H1 (cell line): ENCODE results near the gene TARS3. TPM values are rescaled to one million over a fixed set of nuclear protein-coding genes. Genes with fewer than 3 reads are reported as not detected.

Experiments used
- CTCF ChIA-PET: fragments of 300-600 bp; sonication (Branson Sonifier 250); formaldehyde crosslinking; loops from one replicate; lab custom pipeline; 2021; ENCODE audit not compliant: partially characterized antibody; lab: Charles Lee
- POLR2A ChIA-PET: fragments of 300-600 bp; sonication (Branson Sonifier 250); formaldehyde crosslinking; loops from one replicate; lab custom pipeline; 2021; ENCODE audit warnings: inconsistent platforms; ENCODE audit not compliant: partially characterized antibody; lab: Charles Lee
- DNase-seq, 2 experiments: peaks; one replicate each; pipeline versions ENCODE4 v3.0.0 to v3.0.0-alpha.2; 2010 to 2022; ENCODE audit warnings: low spot score in 2 of 2, low read depth in 1 of 2, mixed read lengths in 1 of 2
- FAIRE-seq: peaks from 2 replicates; lab custom pipeline; 2011; peaks lifted over from hg19 to GRCh38; lab: Jason Lieb, UNC
- H2AFZ ChIP-seq: 2 replicates; pipeline ENCODE4 v1.8.1; 2012; ENCODE audit warnings: low read length, inconsistent platforms
- H2AK5ac ChIP-seq: 2 replicates; pipeline ENCODE4 v1.6.1; 2013; ENCODE audit warnings: low read depth, low read length
- H2BK120ac ChIP-seq: replicated peaks from 2 replicates; pipeline ENCODE3; 2013; ENCODE audit warnings: low read depth, low read length, inconsistent platforms
- H2BK12ac ChIP-seq: 2 replicates; pipeline ENCODE4 v1.6.1; 2013; ENCODE audit warnings: low read depth, low read length
- H2BK15ac ChIP-seq: 2 replicates; pipeline ENCODE4 v1.6.1; 2013; ENCODE audit warnings: low read length
- H2BK20ac ChIP-seq: 2 replicates; pipeline ENCODE4 v1.6.1; 2013; ENCODE audit warnings: low read length
- H2BK5ac ChIP-seq: 2 replicates; pipeline ENCODE4 v1.6.1; 2013; ENCODE audit warnings: low read depth, low read length
- H3K14ac ChIP-seq: 2 replicates; pipeline ENCODE4 v1.6.1; 2013; ENCODE audit warnings: inconsistent platforms; ENCODE audit not compliant: insufficient read length
- H3K18ac ChIP-seq: 2 replicates; pipeline ENCODE4 v1.6.1; 2013; ENCODE audit warnings: low read length; ENCODE audit errors: extremely low read depth
- H3K23ac ChIP-seq: 2 replicates; pipeline ENCODE4 v1.6.1; 2013; ENCODE audit warnings: inconsistent platforms; ENCODE audit not compliant: insufficient read length
- H3K23me2 ChIP-seq: 2 replicates; pipeline ENCODE4 v1.6.1; 2013; ENCODE audit warnings: low read depth, low read length
- H3K27ac ChIP-seq: 2 replicates; pipeline ENCODE4 v1.6.1; 2011; ENCODE audit warnings: low read depth, low read length, inconsistent platforms
- H3K27me3 ChIP-seq, 4 experiments: replicated peaks in 1 of 4; 1 replicate in 1 of 4; 2 replicates in 3 of 4; pipeline versions ENCODE4 v1.6.1 to v1.8.1; 2011 to 2013; ENCODE audit warnings: low read length in 3 of 4, mild to moderate bottlenecking in 3 of 4, inconsistent platforms in 2 of 4, mixed read lengths in 2 of 4, moderate library complexity in 1 of 4; ENCODE audit not compliant: control insufficient read depth in 3 of 4, insufficient read depth in 3 of 4; ENCODE audit errors: extremely low read depth in 1 of 4
- H3K36me3 ChIP-seq, 4 experiments: 2 replicates each; pipeline versions ENCODE4 v1.6.1 to v1.8.1; 2011 to 2013; ENCODE audit warnings: mild to moderate bottlenecking in 4 of 4, low read length in 3 of 4, moderate library complexity in 2 of 4, control low read depth in 1 of 4, inconsistent platforms in 1 of 4; ENCODE audit not compliant: insufficient read depth in 4 of 4, control insufficient read depth in 2 of 4
- H3K4ac ChIP-seq: replicated peaks from 2 replicates; pipeline ENCODE3; 2013; ENCODE audit warnings: low read length, low read depth, mixed read lengths, inconsistent platforms; ENCODE audit not compliant: insufficient read length
- H3K4me1 ChIP-seq, 4 experiments: replicated peaks in 1 of 4; 1 replicate in 1 of 4; 2 replicates in 3 of 4; pipeline versions ENCODE4 v1.6.1 to v1.8.1; 2011 to 2013; ENCODE audit warnings: low read length in 3 of 4, inconsistent platforms in 2 of 4, mixed read lengths in 1 of 4; ENCODE audit not compliant: insufficient read depth in 4 of 4, control insufficient read depth in 3 of 4
- H3K4me2 ChIP-seq, 2 experiments: 2 replicates each; pipeline versions ENCODE4 v1.6.1 to v1.8.1; 2011 to 2013; ENCODE audit warnings: low read depth in 2 of 2, low read length in 2 of 2, control low read depth in 1 of 2, inconsistent platforms in 1 of 2, mild to moderate bottlenecking in 1 of 2; ENCODE audit not compliant: insufficient read depth in 1 of 2
- H3K4me3 ChIP-seq, 4 experiments: fragments of 200-600, 300-600 bp in 1 of 4; sonication (generic), shearing (Covaris generic), sonication (Bioruptor Twin) in 1 of 4; 2 replicates each; pipeline versions ENCODE4 v1.5.1 to v1.8.1; 2011 to 2016; ENCODE audit warnings: low read length in 4 of 4, low read depth in 3 of 4, control low read depth in 2 of 4, inconsistent platforms in 2 of 4, mild to moderate bottlenecking in 2 of 4, mixed read lengths in 1 of 4, moderate library complexity in 1 of 4; ENCODE audit not compliant: insufficient read depth in 2 of 4; ENCODE audit errors: extremely low read depth in 1 of 4
- H3K56ac ChIP-seq: replicated peaks from 2 replicates; pipeline ENCODE3; 2013; ENCODE audit warnings: low read depth, mild to moderate bottlenecking, mixed read lengths, low read length, inconsistent platforms; ENCODE audit not compliant: insufficient read length
- H3K79me1 ChIP-seq: 2 replicates; pipeline ENCODE4 v1.6.1; 2013; ENCODE audit warnings: low read depth, low read length, control low read depth
- H3K79me2 ChIP-seq, 2 experiments: 2 replicates each; pipeline versions ENCODE4 v1.6.1 to v1.8.1; 2012 to 2013; ENCODE audit warnings: low read length in 2 of 2, mild to moderate bottlenecking in 2 of 2, inconsistent platforms in 1 of 2; ENCODE audit not compliant: insufficient read depth in 2 of 2, control insufficient read depth in 1 of 2
- H3K9ac ChIP-seq, 4 experiments: replicated peaks in 1 of 4; 1 replicate in 1 of 4; 2 replicates in 3 of 4; pipeline versions ENCODE4 v1.6.1 to v1.8.1; 2011 to 2013; ENCODE audit warnings: low read depth in 3 of 4, low read length in 3 of 4, control low read depth in 2 of 4, mild to moderate bottlenecking in 2 of 4, moderate library complexity in 2 of 4, inconsistent platforms in 1 of 4; ENCODE audit errors: extremely low read depth in 1 of 4
- H3K9me3 ChIP-seq, 2 experiments: 2 replicates each; pipeline versions ENCODE4 v1.6.1 to v1.8.1; 2012 to 2013; ENCODE audit warnings: mild to moderate bottlenecking in 2 of 2, moderate library complexity in 2 of 2, control low read depth in 1 of 2, inconsistent platforms in 1 of 2, low read depth in 1 of 2, low read length in 1 of 2, mixed read lengths in 1 of 2; ENCODE audit not compliant: insufficient read depth in 2 of 2
- H4K20me1 ChIP-seq, 2 experiments: replicated peaks in 1 of 2; 2 replicates each; pipeline versions ENCODE3 to v1.8.1; 2011 to 2013; ENCODE audit warnings: inconsistent platforms in 2 of 2, low read length in 2 of 2, mild to moderate bottlenecking in 1 of 2; ENCODE audit not compliant: insufficient read depth in 2 of 2, control insufficient read depth in 1 of 2
- H4K5ac ChIP-seq: 2 replicates; pipeline ENCODE4 v1.6.1; 2013; ENCODE audit warnings: low read length, low read depth, mixed read lengths, inconsistent platforms; ENCODE audit not compliant: insufficient read length
- H4K8ac ChIP-seq: 2 replicates; pipeline ENCODE4 v1.8.0; 2013; ENCODE audit warnings: mild to moderate bottlenecking, moderate library complexity, low read length, inconsistent platforms; ENCODE audit not compliant: insufficient read depth; ENCODE audit errors: extremely low read depth
- H4K91ac ChIP-seq: replicated peaks from 2 replicates; pipeline ENCODE3; 2013; ENCODE audit warnings: low read length, mixed read lengths, inconsistent platforms; ENCODE audit not compliant: insufficient read length
- SAP30 ChIP-seq: fragments of 300-600 bp; sonication (generic); IDR thresholded peaks from 2 replicates; pipeline ENCODE4 v1.7.1; 2012; ENCODE audit warnings: low read length, moderate library complexity, mild to moderate bottlenecking, inconsistent platforms; ENCODE audit not compliant: insufficient read depth, insufficient replicate concordance
- SIN3A ChIP-seq, 2 experiments: IDR thresholded peaks in 1 of 2; conservative IDR thresholded peaks in 1 of 2; 2 replicates each; pipeline ENCODE4 v1.6.1; 2011 to 2012; ENCODE audit warnings: low read length in 2 of 2, improper control_type of control experiment in 1 of 2, low read depth in 1 of 2, mild to moderate bottlenecking in 1 of 2
- SP4 ChIP-seq: IDR thresholded peaks from 2 replicates; pipeline ENCODE4 v1.6.1; 2012; ENCODE audit warnings: low read length, inconsistent platforms
- WGBS, 2 experiments: shearing (Covaris generic) in 1 of 2; methylation state at CpG; one replicate each; pipeline versions ENCODE4 v1.1.6 to v1.1.7; 2013 to 2015; ENCODE audit warnings: low lambda C conversion rate in 2 of 2, mixed read lengths in 2 of 2, inconsistent platforms in 1 of 2, low coverage in 1 of 2, missing lambda C conversion rate in 1 of 2; ENCODE audit not compliant: insufficient replicate concordance in 2 of 2, insufficient coverage in 1 of 2, insufficient read length in 1 of 2; ENCODE audit errors: extremely low coverage in 1 of 2, missing lambda C conversion rate in 1 of 2; 5-methylcytosine and 5-hydroxymethylcytosine counted together
- polyA plus RNA-seq, 7 experiments: library from polyadenylated mRNA; depleted of rRNA in 3 of 7; stranded (reverse) in 5 of 7; unstranded in 2 of 7; fragments of >200 nt in 5 of 7; fragments of 200-250 nt in 2 of 7; gene quantifications; 1 replicate in 5 of 7; 2 replicates in 1 of 7; 4 replicates in 1 of 7; pipeline versions ENCODE4 v1.2.1 to v1.2.3, GENCODE V29; 2011 to 2013; ENCODE audit warnings: missing spikeins in 2 of 7, mixed read lengths in 2 of 7
- total RNA-seq: library from RNA; stranded (reverse); fragmentation: NEBNext Ultra II Directional; extraction: Animal tissue kit (Norgen Biotek cat#: 25700); gene quantifications from 2 replicates; pipeline ENCODE4 v1.2.1, GENCODE V29; 2021

The TARS3 gene
- total and polyA plus RNA-seq, 2 of the 8 experiments (the other 6 are each of a cell fraction or from before 2014, with no cell fraction given), result 2.1 to 13.9 TPM

DNA sequence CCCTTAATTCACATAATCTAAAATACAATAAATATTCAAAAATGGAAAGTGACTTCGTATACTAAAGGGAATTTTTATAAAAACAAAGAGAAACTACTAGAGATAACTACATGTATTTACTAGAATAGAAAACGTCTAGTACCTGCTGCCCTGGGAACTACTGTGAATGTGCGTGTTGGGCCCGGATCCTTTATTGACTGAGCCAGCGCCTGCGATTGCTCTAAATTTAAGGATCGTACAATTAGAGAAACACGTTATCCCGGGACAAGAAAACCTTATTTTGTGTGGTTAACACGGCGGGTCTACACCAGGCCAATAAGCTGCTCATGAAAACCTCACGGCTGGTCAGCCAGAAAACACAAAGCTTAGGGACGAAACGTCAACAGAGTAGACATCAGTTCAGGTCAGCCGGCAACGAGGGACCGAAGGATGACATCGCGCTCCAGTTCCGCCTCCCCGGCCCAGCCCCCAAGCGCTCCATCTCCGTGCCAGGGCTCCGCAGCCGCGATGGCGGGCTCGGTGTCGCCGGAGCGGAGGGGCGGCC is 72.6 kb downstream of the TARS3 start:
- Histone ChIP-seq H3K23ac (no peak overlapping the region), H2BK15ac (no peak overlapping the region), H4K20me1 (no peaks in the 10 kb centered on the region), H3K4me3 (peak overlapping the region; percentile 87 to 98 (median 95)), H3K14ac (no peak overlapping the region), H3K4ac (no peak overlapping the region), H3K23me2 (peaks cover 2% of the 10 kb centered on the region; the same call in 1 of the 2 replicates), H3K56ac (no peak overlapping the region), H3K27me3 (no peaks in the 10 kb centered on the region; a peak in 1 of 7 replicates), H2BK20ac (no peak overlapping the region), H2AK5ac (no peak overlapping the region), H4K5ac (no peak overlapping the region), H3K27ac (peak overlapping the region; percentile 46; the same call in 1 of the 2 replicates), H3K79me1 (no peaks in the 10 kb centered on the region), H2BK12ac (no peak overlapping the region), H3K36me3 (peaks cover 0 to 26% (median 5%) of the 10 kb centered on the region in 4 experiments; a peak in 5 of 8 replicates), H3K79me2 (peaks cover 0 to 33% of the 10 kb centered on the region in 2 experiments; a peak in 2 of 4 replicates), H2BK120ac (no peak overlapping the region), H4K91ac (no peak overlapping the region), H2AFZ (peak overlapping the region; percentile 97), H3K4me1 (peaks cover 0 to 3% (median 0%) of the 10 kb centered on the region in 4 experiments; a peak in 2 of 7 replicates), H4K8ac (peak overlapping the region; percentile 72; the same call in 1 of the 2 replicates), H3K18ac (no peak overlapping the region), H3K4me2 (peak overlapping the region; percentile 68 to 87), H2BK5ac (0 out of 2 replicates have a peak overlapping the region, but pooled peaks have one; percentile 90), H3K9me3 (peaks cover 7% of the 10 kb centered on the region in 2 experiments; a peak in 2 of 4 replicates), H3K9ac (peak overlapping the region; percentile 72 to 90 (median 77))
- 2% methylated on average over 27 of the region's 32 CpGs; no CpG with 5 or more reads in 1 of the 2 experiments for WGBS, 2 experiments
- FAIRE-seq, result no peak
- CTCF ChIA-PET, result interaction anchor here (0.9 to 1.0 kb wide), 4 partner anchors 11 to 363 kb away, joined by 3 to 7 read pairs (median 4); no protein-coding TSS in a partner anchor
- POLR2A ChIA-PET, result interaction anchor here (0.8 kb wide), 1 partner anchor 350 kb away, joined by 3 read pairs; no protein-coding TSS in a partner anchor
- DNase-seq, result no peak
- TF ChIP-seq SIN3A (conservative IDR thresholded peaks at IDR 0.05 in 1 of 2, IDR thresholded peaks at IDR 0.05 in 1 of 2; ENCODE audit: low read depth in 1 of 2, low read length in 2 of 2) (0 out of 4 replicates have a peak, but pooled peaks of 1 of the 2 experiments have one; percentile 58), SP4 (no peak), SAP30 (peak; percentile 68)
